Mesenchymal stem cell (in vitro differentiated cells and primary cell): ENCODE measurements around the gene MED27.
A peak's percentile ranks its signal among the peaks of the same experiment; 100 is the strongest.

Experiments used
- DNase-seq: peaks from one replicate; pipeline ENCODE4 v3.0.0-alpha.2; 2013
- H2AFZ ChIP-seq: one replicate; pipeline ENCODE4 v1.6.1; 2013; ENCODE audit warnings: low read depth, mild to moderate bottlenecking, control low read depth, inconsistent platforms, low read length, moderate library complexity
- H2AK5ac ChIP-seq: 2 replicates; pipeline ENCODE4 v1.6.1; 2013; ENCODE audit warnings: low read length, moderate library complexity, mild to moderate bottlenecking, inconsistent platforms; ENCODE audit not compliant: severe bottlenecking
- H2BK120ac ChIP-seq: one replicate; pipeline ENCODE4 v1.6.1; 2013; ENCODE audit warnings: low read depth, mild to moderate bottlenecking, inconsistent platforms, low read length, moderate library complexity
- H2BK12ac ChIP-seq, 2 experiments: one replicate each; pipeline ENCODE4 v1.6.1; 2013; ENCODE audit warnings: inconsistent platforms in 2 of 2, low read length in 2 of 2, mild to moderate bottlenecking in 2 of 2, moderate library complexity in 2 of 2, control low read depth in 1 of 2
- H2BK15ac ChIP-seq: one replicate; pipeline ENCODE4 v1.6.1; 2013; ENCODE audit warnings: mild to moderate bottlenecking, low read depth, inconsistent platforms; ENCODE audit not compliant: poor library complexity, severe bottlenecking
- H2BK5ac ChIP-seq: 2 replicates; pipeline ENCODE4 v1.6.1; 2013; ENCODE audit warnings: low read depth, mild to moderate bottlenecking, low read length, control low read depth, inconsistent platforms; ENCODE audit not compliant: poor library complexity, severe bottlenecking
- H3K14ac ChIP-seq, 2 experiments: one replicate each; pipeline ENCODE4 v1.6.1; 2013; ENCODE audit warnings: inconsistent platforms in 2 of 2, low read length in 2 of 2, control low read depth in 1 of 2, mild to moderate bottlenecking in 1 of 2, moderate library complexity in 1 of 2
- H3K18ac ChIP-seq, 2 experiments: one replicate each; pipeline ENCODE4 v1.6.1; 2013; ENCODE audit warnings: inconsistent platforms in 2 of 2, low read length in 2 of 2, control low read depth in 1 of 2, low read depth in 1 of 2, mild to moderate bottlenecking in 1 of 2
- H3K23ac ChIP-seq, 2 experiments: one replicate each; pipeline ENCODE4 v1.6.1; 2013; ENCODE audit warnings: inconsistent platforms in 2 of 2, low read length in 2 of 2, mild to moderate bottlenecking in 2 of 2, moderate library complexity in 2 of 2, control low read depth in 1 of 2
- H3K27ac ChIP-seq: 2 replicates; pipeline ENCODE4 v1.5.1; 2013; ENCODE audit warnings: mild to moderate bottlenecking, moderate library complexity, low read length, control low read depth, inconsistent platforms; ENCODE audit not compliant: poor library complexity, severe bottlenecking
- H3K27me3 ChIP-seq, 2 experiments: 2 replicates each; pipeline versions ENCODE4 v1.6.1 to v1.7.0; 2013; ENCODE audit warnings: low read length in 2 of 2, mild to moderate bottlenecking in 2 of 2, moderate library complexity in 2 of 2, control low read depth in 1 of 2, inconsistent platforms in 1 of 2; ENCODE audit not compliant: control insufficient read depth in 1 of 2, insufficient read depth in 1 of 2
- H3K36me3 ChIP-seq, 2 experiments: 2 replicates each; pipeline versions ENCODE4 v1.6.1 to v1.7.0; 2013; ENCODE audit warnings: low read length in 2 of 2, control low read depth in 1 of 2, inconsistent platforms in 1 of 2, low read depth in 1 of 2, mild to moderate bottlenecking in 1 of 2; ENCODE audit not compliant: insufficient read depth in 2 of 2, control insufficient read depth in 1 of 2
- H3K4ac ChIP-seq, 2 experiments: one replicate each; pipeline ENCODE4 v1.6.1; 2013; ENCODE audit warnings: inconsistent platforms in 2 of 2, low read length in 2 of 2, mild to moderate bottlenecking in 2 of 2, moderate library complexity in 2 of 2, control low read depth in 1 of 2, low read depth in 1 of 2
- H3K4me1 ChIP-seq: 2 replicates; pipeline ENCODE4 v1.6.1; 2013; ENCODE audit warnings: low read depth, low read length, control low read depth; ENCODE audit not compliant: control insufficient read depth, insufficient read depth
- H3K4me2 ChIP-seq: 2 replicates; pipeline ENCODE4 v1.6.1; 2013; ENCODE audit warnings: low read length, mild to moderate bottlenecking, inconsistent platforms; ENCODE audit not compliant: poor library complexity, severe bottlenecking
- H3K4me3 ChIP-seq, 2 experiments: 2 replicates each; pipeline versions ENCODE4 v1.5.1 to v1.7.0; 2013; ENCODE audit warnings: low read length in 2 of 2, mild to moderate bottlenecking in 2 of 2, control low read depth in 1 of 2, low read depth in 1 of 2; ENCODE audit not compliant: insufficient read depth in 1 of 2
- H3K79me1 ChIP-seq: replicated peaks from 2 replicates; pipeline ENCODE4 v1.6.1; 2013; ENCODE audit warnings: mild to moderate bottlenecking, control low read depth, low read length, inconsistent platforms; ENCODE audit not compliant: poor library complexity, severe bottlenecking
- H3K9ac ChIP-seq: 2 replicates; pipeline ENCODE4 v1.7.0; 2013; ENCODE audit warnings: mild to moderate bottlenecking, low read length, moderate library complexity
- H3K9me3 ChIP-seq: 2 replicates; pipeline ENCODE4 v1.7.0; 2013; ENCODE audit warnings: mild to moderate bottlenecking, low read length; ENCODE audit not compliant: control insufficient read depth
- H4K8ac ChIP-seq: one replicate; pipeline ENCODE4 v1.6.1; 2013; ENCODE audit warnings: inconsistent platforms, mild to moderate bottlenecking, low read length, moderate library complexity
- H4K91ac ChIP-seq: one replicate; pipeline ENCODE4 v1.6.1; 2013; ENCODE audit warnings: mild to moderate bottlenecking, low read length, inconsistent platforms
- WGBS: methylation state at CpG from one replicate; pipeline ENCODE4 v1.1.7; 2013; ENCODE audit warnings: mixed read lengths; 5-methylcytosine and 5-hydroxymethylcytosine counted together

The MED27 gene

DNA sequence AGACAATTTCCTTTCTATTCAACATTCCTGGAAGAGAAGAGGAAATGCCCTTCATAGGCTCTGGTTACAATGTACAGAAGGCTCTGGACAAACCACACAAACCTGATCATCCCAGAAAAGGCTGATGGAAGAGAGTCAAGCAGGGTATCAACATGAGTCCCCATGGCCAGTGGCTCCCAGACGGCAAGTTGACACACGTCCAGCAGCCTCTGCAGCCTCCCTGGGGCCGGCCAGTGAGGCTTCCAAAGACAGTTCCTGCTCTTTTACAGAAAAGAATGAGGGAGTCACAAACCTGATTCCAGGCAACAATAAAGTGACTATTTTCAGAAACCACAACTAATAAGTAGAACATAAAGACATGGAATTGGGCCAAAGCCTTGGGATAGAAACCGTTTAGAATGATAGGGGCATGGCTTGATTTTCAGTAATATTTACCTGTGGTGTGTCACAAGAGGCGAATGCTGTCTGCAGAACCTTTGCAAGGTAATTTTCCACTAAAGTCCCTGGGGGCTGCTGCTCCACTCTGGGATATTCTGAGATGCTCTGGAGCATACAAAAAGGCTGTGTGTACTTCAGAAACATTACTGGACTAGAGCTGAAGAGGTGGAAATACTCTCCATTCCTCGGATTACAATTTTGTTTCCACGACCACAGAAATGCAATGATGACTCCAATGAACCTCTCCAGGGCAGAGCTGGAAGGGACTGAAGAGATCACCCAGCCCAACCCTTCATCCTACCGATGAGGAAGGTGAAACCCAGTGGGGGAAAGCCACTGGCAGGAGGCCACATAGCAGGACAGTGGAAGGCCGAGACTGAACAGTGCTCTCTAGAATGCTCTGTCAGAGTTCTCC is 10.4 kb downstream of the MED27 start:
- H3K79me1 ChIP-seq, result peaks cover 50% of the 10 kb centered on the region
- no peak overlapping the region for H2BK5ac ChIP-seq
- no peak overlapping the region for H3K4ac ChIP-seq
- H2BK15ac ChIP-seq, result no peak overlapping the region
- no peak overlapping the region for H4K91ac ChIP-seq
- peak overlapping the region; percentile 45 for H4K8ac ChIP-seq
- no peak overlapping the region for H3K4me3 ChIP-seq
- no peak overlapping the region for H3K23ac ChIP-seq
- H3K18ac ChIP-seq, result no peak overlapping the region
- H3K9ac ChIP-seq, result no peak overlapping the region
- H3K4me1 ChIP-seq, result peaks cover 12% of the 10 kb centered on the region
- DNase-seq, result peak; percentile 47
- H3K27me3 ChIP-seq, result no peaks in the 10 kb centered on the region
- no peaks in the 10 kb centered on the region for H3K9me3 ChIP-seq
- no peak overlapping the region for H2BK12ac ChIP-seq
- H3K27ac ChIP-seq, result peak overlapping the region; percentile 73
- H2AFZ ChIP-seq, result no peak overlapping the region
- no peak overlapping the region for H3K4me2 ChIP-seq
- peaks cover 36 to 40% of the 10 kb centered on the region in 2 experiments for H3K36me3 ChIP-seq
- no peak overlapping the region for H3K14ac ChIP-seq
- H2AK5ac ChIP-seq, result no peak overlapping the region
- 83% methylated on average over 9 of the region's 9 CpGs for WGBS
- no peak overlapping the region for H2BK120ac ChIP-seq

DNA sequence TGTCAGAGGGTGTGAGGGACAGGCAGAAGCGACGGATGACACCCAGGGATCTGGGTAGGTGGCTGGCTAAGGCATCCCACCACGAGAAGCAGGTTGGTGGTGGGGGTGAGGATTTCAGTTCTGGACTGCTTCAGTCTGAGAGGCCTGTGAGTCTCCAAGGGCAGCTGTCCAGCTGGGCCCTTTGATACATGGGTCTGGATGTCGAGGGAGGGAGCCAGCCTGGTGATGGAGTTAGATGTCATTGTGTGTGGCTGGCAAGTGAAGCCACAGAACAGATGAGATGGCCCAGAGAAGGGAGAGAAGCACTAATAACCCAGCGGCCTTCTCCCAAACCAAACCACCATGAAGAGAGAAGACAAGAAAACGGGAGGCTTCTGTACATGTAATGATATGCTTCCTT is 11.1 kb downstream of the MED27 start:
- Histone ChIP-seq H3K14ac (no peak overlapping the region), H3K36me3 (peaks cover 36 to 43% of the 10 kb centered on the region in 2 experiments), H3K4me3 (no peak overlapping the region), H3K4me2 (no peak overlapping the region), H4K8ac (no peak overlapping the region), H2BK5ac (no peak overlapping the region), H2AFZ (no peak overlapping the region), H3K18ac (no peak overlapping the region), H4K91ac (no peak overlapping the region), H3K9me3 (no peaks in the 10 kb centered on the region), H3K9ac (no peak overlapping the region), H2BK15ac (no peak overlapping the region), H3K23ac (no peak overlapping the region), H3K27ac (no peak overlapping the region), H3K27me3 (no peaks in the 10 kb centered on the region), H3K79me1 (peaks cover 54% of the 10 kb centered on the region), H3K4ac (no peak overlapping the region), H2BK12ac (no peak overlapping the region), H2BK120ac (no peak overlapping the region), H3K4me1 (peaks cover 12% of the 10 kb centered on the region), H2AK5ac (no peak overlapping the region)
- DNase-seq, result no peak
- 98% methylated on average over 3 of the region's 6 CpGs for WGBS

DNA sequence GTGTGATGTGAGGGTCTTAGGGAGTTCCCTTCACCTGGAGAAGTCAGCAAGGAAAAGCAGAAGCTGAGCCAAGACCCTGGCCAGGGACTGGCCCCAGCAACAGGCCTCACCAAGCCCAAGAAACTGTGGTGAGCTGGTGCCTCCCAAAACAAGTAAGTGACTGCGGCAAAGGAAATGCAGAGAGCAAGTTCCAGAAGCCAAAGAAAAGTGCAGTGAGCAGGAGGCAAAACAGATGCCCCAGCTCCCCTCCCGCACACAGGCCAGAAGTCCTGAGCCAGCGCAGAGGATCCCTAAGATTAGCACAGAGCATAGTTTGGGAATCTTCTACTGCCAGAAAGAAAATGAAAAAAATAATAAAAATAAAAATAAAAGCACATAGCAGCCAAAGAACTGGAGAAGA is 13.2 kb downstream of the MED27 start:
- H4K8ac ChIP-seq, result no peak overlapping the region
- H3K4ac ChIP-seq, result no peak overlapping the region
- H3K4me3 ChIP-seq, result no peak overlapping the region
- no peak overlapping the region for H2BK15ac ChIP-seq
- H3K18ac ChIP-seq, result no peak overlapping the region
- no peak overlapping the region for H3K4me2 ChIP-seq
- H3K27ac ChIP-seq, result no peak overlapping the region
- no peaks in the 10 kb centered on the region for H3K27me3 ChIP-seq
- no peak for DNase-seq
- no peak overlapping the region for H2BK5ac ChIP-seq
- H3K23ac ChIP-seq, result no peak overlapping the region
- H4K91ac ChIP-seq, result no peak overlapping the region
- no peak overlapping the region for H2AFZ ChIP-seq
- peaks cover 25 to 28% of the 10 kb centered on the region in 2 experiments for H3K36me3 ChIP-seq
- H2AK5ac ChIP-seq, result no peak overlapping the region
- no peak overlapping the region for H3K9ac ChIP-seq
- H3K79me1 ChIP-seq, result peaks cover 52% of the 10 kb centered on the region
- H3K4me1 ChIP-seq, result peaks cover 10% of the 10 kb centered on the region
- 90% methylated on average over 3 of the region's 3 CpGs for WGBS
- no peak overlapping the region for H2BK120ac ChIP-seq
- no peak overlapping the region for H2BK12ac ChIP-seq
- no peaks in the 10 kb centered on the region for H3K9me3 ChIP-seq
- H3K14ac ChIP-seq, result no peak overlapping the region

DNA sequence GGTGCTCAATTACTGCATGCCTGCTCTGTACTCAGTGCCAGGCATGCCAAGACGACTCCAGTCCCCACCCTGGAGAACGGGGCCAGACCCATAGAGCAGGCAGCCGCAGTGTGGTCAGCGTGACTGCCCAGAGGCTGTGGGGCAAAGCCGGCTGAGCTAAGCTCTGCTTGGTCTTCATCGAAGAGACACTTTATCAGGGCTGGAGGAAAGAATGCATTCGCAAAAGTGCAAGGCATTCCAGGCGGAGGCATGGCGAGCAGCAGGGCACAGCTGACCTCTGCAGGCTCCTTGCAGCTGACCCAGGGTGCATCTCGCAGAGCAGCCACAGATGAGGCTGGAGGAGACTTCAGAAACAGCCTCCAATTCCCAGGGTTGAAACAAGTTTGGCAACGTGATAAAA is 13.6 kb downstream of the MED27 start:
- Histone ChIP-seq H3K4me3 (no peak overlapping the region), H2AFZ (no peak overlapping the region), H2BK12ac (no peak overlapping the region), H4K8ac (no peak overlapping the region), H3K9me3 (no peaks in the 10 kb centered on the region), H2AK5ac (no peak overlapping the region), H4K91ac (no peak overlapping the region), H3K23ac (no peak overlapping the region), H3K4me1 (peaks cover 7% of the 10 kb centered on the region), H3K27ac (no peak overlapping the region), H3K18ac (no peak overlapping the region), H2BK15ac (no peak overlapping the region), H3K4ac (no peak overlapping the region), H3K9ac (no peak overlapping the region), H3K27me3 (no peaks in the 10 kb centered on the region), H3K36me3 (peaks cover 24% of the 10 kb centered on the region in 2 experiments), H3K14ac (no peak overlapping the region), H3K79me1 (peaks cover 50% of the 10 kb centered on the region), H2BK120ac (no peak overlapping the region), H3K4me2 (no peak overlapping the region), H2BK5ac (no peak overlapping the region)
- 97% methylated on average over 11 of the region's 11 CpGs for WGBS
- no peak for DNase-seq
